A549 (cell line): Measurements from ENCODE around the gene CFAP92. TPM values are rescaled to one million over a fixed set of nuclear protein-coding genes. Genes with fewer than 3 reads are reported as not detected.

Experiments
- ATAC-seq, 2 experiments: fragments of 200-7000 bp in 1 of 2; fragments of >200 bp in 1 of 2; cut with Nextera tagmentation in 1 of 2; cut with Tn5 transposase in 1 of 2; 3 replicates each; pipeline versions ENCODE4 v1.8.0 to v1.9.1; 2018 to 2020; ENCODE audit warnings: mild to moderate bottlenecking in 1 of 2, moderate library complexity in 1 of 2
- CTCF ChIA-PET: fragments of 300-600 bp; sonication (Branson Sonifier 250); formaldehyde crosslinking; extraction: SDS; loops from one replicate; lab custom pipeline; 2021; ENCODE audit warnings: antibody characterized with exemption, inconsistent platforms; lab: Yijun Ruan, JAX
- POLR2A ChIA-PET: fragments of 350-600 bp; formaldehyde crosslinking; extraction: SDS; loops from one replicate; lab custom pipeline; 2021; ENCODE audit warnings: antibody characterized with exemption, inconsistent platforms; lab: Yijun Ruan, JAX
- DNase-seq, 2 experiments: peaks; one replicate each; pipeline versions ENCODE4 v3.0.0 to v3.0.0-alpha.2; 2011 to 2016; ENCODE audit warnings: low read depth in 1 of 2, low spot score in 1 of 2
- FAIRE-seq: peaks from 2 replicates; lab custom pipeline; 2011; peaks lifted over from hg19 to GRCh38; lab: Jason Lieb, UNC
- H3K27ac ChIP-seq, 2 experiments: fragments of >200 bp; sonication (Bioruptor Twin); formaldehyde crosslinking; 3 replicates each; pipeline ENCODE4 v1.5.1; 2016 to 2017
- H3K4me1 ChIP-seq: fragments of >200 bp; sonication (Bioruptor Twin); formaldehyde crosslinking; 3 replicates; pipeline ENCODE4 v1.6.1; 2016
- H3K4me2 ChIP-seq: fragments of >200 bp; sonication (Bioruptor Twin); formaldehyde crosslinking; 3 replicates; pipeline ENCODE4 v1.6.1; 2016
- H3K4me3 ChIP-seq: fragments of >200 bp; sonication (Bioruptor Twin); formaldehyde crosslinking; 3 replicates; pipeline ENCODE4 v1.5.1; 2016
- H3K9me3 ChIP-seq: fragments of >200 bp; sonication (Bioruptor Twin); formaldehyde crosslinking; 3 replicates; pipeline ENCODE4 v1.6.1; 2016
- ATOH8 ChIP-seq: fragments of 250-450 bp; sonication (Bioruptor Pico); IDR thresholded peaks from 2 replicates; pipeline ENCODE4 v1.5.0; 2020; ENCODE audit warnings: low read depth, mild to moderate bottlenecking, moderate library complexity
- BHLHE40 ChIP-seq: IDR thresholded peaks from 2 replicates; pipeline ENCODE4 v1.6.1; 2012; ENCODE audit warnings: low read depth, low read length, inconsistent platforms
- CEBPB ChIP-seq, 2 experiments: fragments of >200 bp in 1 of 2; sonication (Bioruptor Twin) in 1 of 2; formaldehyde crosslinking in 1 of 2; IDR thresholded peaks; 2 replicates each; pipeline ENCODE4 v1.6.1; 2012 to 2016
- E2F6 ChIP-seq: IDR thresholded peaks from 2 replicates; pipeline ENCODE4 v1.6.1; 2012; ENCODE audit warnings: low read depth, borderline replicate concordance
- FOSB ChIP-seq: fragments of 250-450 bp; sonication (Bioruptor Pico); IDR thresholded peaks from 2 replicates; pipeline ENCODE4 v1.5.0; 2020; ENCODE audit warnings: mild to moderate bottlenecking, moderate library complexity
- HDAC2 ChIP-seq: fragments of 200-600 bp; sonication (generic); IDR thresholded peaks from 2 replicates; pipeline ENCODE4 v1.6.1; 2016
- HEYL ChIP-seq: fragments of 250-450 bp; sonication (Bioruptor Pico); IDR thresholded peaks from 2 replicates; pipeline ENCODE4 v1.8.0; 2021; ENCODE audit warnings: mild to moderate bottlenecking, moderate library complexity
- JUN ChIP-seq, 2 experiments: fragments of >200 bp; sonication (Bioruptor Twin); formaldehyde crosslinking; IDR thresholded peaks; 2 replicates in 1 of 2; 3 replicates in 1 of 2; pipeline ENCODE4 v1.6.1; 2016 to 2017
- JUNB ChIP-seq: fragments of >200 bp; sonication (Bioruptor Twin); formaldehyde crosslinking; IDR thresholded peaks from 2 replicates; pipeline ENCODE4 v1.6.1; 2016
- MAZ ChIP-seq: fragments of 150-350 bp; IDR thresholded peaks from 2 replicates; pipeline ENCODE4 v1.6.1; 2014; ENCODE audit warnings: antibody characterized with exemption, low read depth, low read length, borderline replicate concordance
- NPAS2 ChIP-seq: fragments of 250-450 bp; sonication (Bioruptor Pico); IDR thresholded peaks from 2 replicates; pipeline ENCODE4 v1.8.0; 2022; ENCODE audit warnings: mild to moderate bottlenecking, moderate library complexity, borderline replicate concordance
- NR3C1 ChIP-seq: fragments of >200 bp; sonication (Bioruptor Twin); formaldehyde crosslinking; IDR thresholded peaks from 3 replicates; pipeline ENCODE4 v1.6.1; 2017
- RARB ChIP-seq: fragments of 250-450 bp; sonication (Bioruptor Pico); IDR thresholded peaks from 2 replicates; pipeline ENCODE4 v1.8.0; 2021; ENCODE audit warnings: mild to moderate bottlenecking, moderate library complexity
- RCOR1 ChIP-seq: fragments of 150-350 bp; IDR thresholded peaks from 2 replicates; pipeline ENCODE4 v1.6.1; 2014; ENCODE audit warnings: antibody characterized with exemption, low read length, low read depth
- TFCP2L1 ChIP-seq: fragments of 250-450 bp; sonication (Bioruptor Pico); IDR thresholded peaks from 2 replicates; pipeline ENCODE4 v1.5.0; 2021; ENCODE audit warnings: mild to moderate bottlenecking
- TP53 ChIP-seq: fragments of 250-450 bp; sonication (Bioruptor Pico); IDR thresholded peaks from 2 replicates; pipeline ENCODE4 v1.5.0; 2021; ENCODE audit warnings: mild to moderate bottlenecking, moderate library complexity
- USF2 ChIP-seq: fragments of 450-650 bp; IDR thresholded peaks from 2 replicates; pipeline ENCODE4 v1.6.1; 2014; ENCODE audit warnings: antibody characterized with exemption
- ZFP36 ChIP-seq: fragments of 450-650 bp; IDR thresholded peaks from 2 replicates; pipeline ENCODE4 v1.6.1; 2014; ENCODE audit warnings: borderline replicate concordance; ENCODE audit not compliant: partially characterized antibody
- ZNF302 ChIP-seq: fragments of 250-450 bp; sonication (Bioruptor Pico); IDR thresholded peaks from 2 replicates; pipeline ENCODE4 v1.9.0; 2021; ENCODE audit warnings: inconsistent platforms, mild to moderate bottlenecking, moderate library complexity
- ZSCAN20 ChIP-seq: fragments of 250-450 bp; sonication (Bioruptor Pico); IDR thresholded peaks from 2 replicates; pipeline ENCODE4 v1.8.0; 2022; ENCODE audit warnings: mild to moderate bottlenecking, moderate library complexity
- WGBS: methylation state at CpG from one replicate; pipeline ENCODE4 v1.1.6; 2017; ENCODE audit errors: missing lambda C conversion rate; 5-methylcytosine and 5-hydroxymethylcytosine counted together
- polyA plus RNA-seq, 4 experiments: library from polyadenylated mRNA; depleted of rRNA in 3 of 4; stranded (reverse); fragments of >200 nt; fragmentation: RNase III in 1 of 4; extraction: RNeasy Plus Mini Kit Qiagen cat#74134 plus additional on column Dnase treatment in 1 of 4; gene quantifications; 2 replicates in 3 of 4; 3 replicates in 1 of 4; pipeline ENCODE4 v1.2.3, GENCODE V29; 2011 to 2017
- TF ChIP-seq, protein P1 (sequence below): fragments of >200 bp; sonication (Bioruptor Twin); formaldehyde crosslinking; IDR thresholded peaks from 3 replicates; pipeline ENCODE4 v1.6.1; 2016

Gene CFAP92
- polyA plus RNA-seq, 2 of the 4 experiments (the other 2 are of a cell fraction), result not detected

DNA sequence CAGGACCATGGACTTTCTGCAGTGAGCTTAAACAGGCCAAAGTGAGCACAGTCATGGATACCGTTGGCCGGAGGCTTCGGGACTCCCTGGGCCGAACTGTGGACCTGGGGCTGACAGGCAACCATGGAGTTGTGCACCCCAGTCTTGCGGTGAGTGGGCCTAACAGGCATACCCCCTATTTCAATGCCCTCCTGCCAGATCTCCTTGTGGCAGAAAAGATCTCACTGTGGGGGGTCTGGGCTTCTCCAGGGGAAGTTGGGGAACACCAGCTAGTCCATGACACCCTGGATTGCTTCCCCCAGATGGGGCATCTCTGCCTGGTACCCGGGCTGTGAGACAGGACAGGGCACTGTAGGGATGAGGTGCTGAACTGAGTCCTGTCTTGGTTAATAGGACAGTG is 84.9 kb downstream of the CFAP92 start:
- H3K27ac ChIP-seq, result no peak overlapping the region
- POLR2A ChIA-PET, result no interaction called here
- H3K4me3 ChIP-seq, result no peak overlapping the region
- no peak for FAIRE-seq
- H3K4me2 ChIP-seq, result no peak overlapping the region
- H3K4me1 ChIP-seq, result no peaks in the 10 kb centered on the region
- WGBS, result 90% methylated on average over 2 of the region's 6 CpGs
- no peak for DNase-seq
- CTCF ChIA-PET, result interaction anchor here (0.7 to 2.1 kb wide), 6 partner anchors 10 to 119 kb away, joined by 3 to 5 read pairs (median 4); no protein-coding TSS in a partner anchor
- no peak for TF ChIP-seq RCOR1
- TF ChIP-seq TFCP2L1 (CRISPR knock-in tag), result no peak
- no peak for TF ChIP-seq RARB (CRISPR knock-in tag)
- no peak for TF ChIP-seq NR3C1
- TF ChIP-seq FOSB (CRISPR knock-in tag), result no peak
- no peak for TF ChIP-seq ZNF302 (CRISPR knock-in tag)
- TF ChIP-seq NPAS2 (CRISPR knock-in tag), result no peak
- TF ChIP-seq, all 56 proteins: peak for 0
- no peaks in the 10 kb centered on the region for H3K9me3 ChIP-seq
- ATAC-seq, result no peak

GRCh38 chr3:128907706-128908445 is 86.0 kb downstream of the CFAP92 start:
- FAIRE-seq (no peak), ATAC-seq (no peak), DNase-seq (no peak)
- no peak overlapping the region for H3K4me3 ChIP-seq
- no peaks in the 10 kb centered on the region for H3K4me1 ChIP-seq
- POLR2A ChIA-PET, result no interaction called here
- H3K9me3 ChIP-seq, result no peaks in the 10 kb centered on the region
- WGBS, result 89% methylated on average over 5 of the region's 15 CpGs
- H3K4me2 ChIP-seq, result no peak overlapping the region
- TF ChIP-seq E2F6 (no peak), HEYL (CRISPR knock-in tag) (no peak), ATOH8 (no peak), TP53 (no peak), JUNB (no peak), ZSCAN20 (no peak), HDAC2 (no peak), MAZ (no peak), CEBPB (IDR thresholded peaks at IDR 0.05) (no peak), ZFP36 (no peak), ZNF302 (CRISPR knock-in tag) (no peak), NPAS2 (CRISPR knock-in tag) (no peak), JUN (IDR thresholded peaks at IDR 0.05) (no peak), USF2 (no peak), BHLHE40 (no peak), RCOR1 (no peak)
- TF ChIP-seq, protein P1, sequence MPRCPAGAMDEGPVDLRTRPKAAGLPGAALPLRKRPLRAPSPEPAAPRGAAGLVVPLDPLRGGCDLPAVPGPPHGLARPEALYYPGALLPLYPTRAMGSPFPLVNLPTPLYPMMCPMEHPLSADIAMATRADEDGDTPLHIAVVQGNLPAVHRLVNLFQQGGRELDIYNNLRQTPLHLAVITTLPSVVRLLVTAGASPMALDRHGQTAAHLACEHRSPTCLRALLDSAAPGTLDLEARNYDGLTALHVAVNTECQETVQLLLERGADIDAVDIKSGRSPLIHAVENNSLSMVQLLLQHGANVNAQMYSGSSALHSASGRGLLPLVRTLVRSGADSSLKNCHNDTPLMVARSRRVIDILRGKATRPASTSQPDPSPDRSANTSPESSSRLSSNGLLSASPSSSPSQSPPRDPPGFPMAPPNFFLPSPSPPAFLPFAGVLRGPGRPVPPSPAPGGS, result no peak
- TF ChIP-seq, all 56 proteins: peak for 0
- H3K27ac ChIP-seq, result no peak overlapping the region
- CTCF ChIA-PET, result interaction anchor here (1.0 to 2.0 kb wide), 4 partner anchors 9 to 62 kb away, joined by 3 to 5 read pairs (median 4); no protein-coding TSS in a partner anchor
